ENCODE data around the gene AFAP1L1. TPM values are rescaled to one million over a fixed set of nuclear protein-coding genes. Genes with fewer than 3 reads are reported as not detected.

AFAP1L1 gene
- total RNA-seq, 1 experiment from 2014 or later, result 19.6 TPM

DNA sequence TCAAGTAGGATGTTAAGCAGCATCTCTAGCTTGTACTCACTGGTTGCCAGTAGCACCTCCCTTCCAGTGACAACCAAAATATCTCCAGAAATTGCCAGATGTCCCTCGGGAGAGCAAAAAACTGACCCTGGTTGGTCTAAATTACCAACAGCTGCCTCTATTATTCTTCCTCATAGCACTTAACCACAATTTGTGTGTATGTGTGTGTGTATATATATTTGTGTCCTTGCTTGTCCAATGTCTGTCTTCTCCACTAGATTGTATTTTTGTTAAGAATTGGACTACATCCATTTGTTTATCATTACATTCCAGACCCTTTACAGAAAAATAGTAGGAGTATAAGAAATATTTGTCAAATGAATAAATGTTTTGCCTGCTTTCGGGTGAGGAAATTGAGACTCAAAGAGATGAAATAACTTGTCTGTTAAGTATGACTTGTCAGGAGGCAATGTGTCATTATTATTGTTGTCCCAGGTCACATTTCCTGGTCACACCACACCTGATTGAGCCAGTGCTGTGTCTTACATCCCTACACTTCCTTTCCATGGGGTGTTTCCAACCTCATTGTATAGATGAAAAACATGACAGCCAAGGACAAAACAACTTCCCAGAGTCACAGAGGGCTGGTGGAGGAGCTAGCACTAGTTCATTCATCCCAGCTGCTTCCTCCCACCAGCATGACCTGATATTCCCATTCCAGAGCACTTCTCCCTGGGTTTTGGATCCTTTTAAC is 62.2 kb downstream of the AFAP1L1 start:
- Histone ChIP-seq H3K36me3 (ENCODE audit: low read depth, low read length) (no peaks in the 10 kb centered on the region), H3K9ac (ENCODE audit: low read length) (no peak overlapping the region), H2AFZ (ENCODE audit: low read length) (no peak overlapping the region), H3K9me2 (replicated peaks; ENCODE audit: low read length) (no peaks in the 10 kb centered on the region), H3F3A (ENCODE audit: low read length, unreplicated experiment) (no peaks in the 10 kb centered on the region), H3K27me3 (ENCODE audit: low read length) (no peaks in the 10 kb centered on the region), H3K79me2 (ENCODE audit: low read length) (no peaks in the 10 kb centered on the region), H3K4me3 (ENCODE audit: low read length) (no peak overlapping the region), H3K27ac (ENCODE audit: low read length) (no peak overlapping the region), H3K4me2 (ENCODE audit: low read length) (no peak overlapping the region), H4K20me1 (ENCODE audit: low read length) (no peaks in the 10 kb centered on the region), H3K4me1 (ENCODE audit: insufficient read depth, low read length) (peaks cover 11% of the 10 kb centered on the region), H3K9me3 (ENCODE audit: low read length) (no peaks in the 10 kb centered on the region)
- no TSS peak for BruUV-seq (replicated peaks)
- POLR2A ChIA-PET (ENCODE audit: unreplicated experiment), result no interaction called here
- peak; percentile 27 for DNase-seq
- CTCF ChIA-PET, result no interaction called here
- no peak for ATAC-seq
- intact Hi-C loops (cut with micrococcal nuclease), result no loop called here
- TF ChIP-seq EZH2phosphoT487 (IDR thresholded peaks at IDR 0.05; ENCODE audit: borderline replicate concordance, low read length), result no peak
- TF ChIP-seq CTCF (conservative IDR thresholded peaks at IDR 0.05; ENCODE audit: low read depth, low read length), result no peak
- TF ChIP-seq EZH2 (IDR thresholded peaks at IDR 0.05; ENCODE audit: low read length, unreplicated experiment), result no peak

DNA sequence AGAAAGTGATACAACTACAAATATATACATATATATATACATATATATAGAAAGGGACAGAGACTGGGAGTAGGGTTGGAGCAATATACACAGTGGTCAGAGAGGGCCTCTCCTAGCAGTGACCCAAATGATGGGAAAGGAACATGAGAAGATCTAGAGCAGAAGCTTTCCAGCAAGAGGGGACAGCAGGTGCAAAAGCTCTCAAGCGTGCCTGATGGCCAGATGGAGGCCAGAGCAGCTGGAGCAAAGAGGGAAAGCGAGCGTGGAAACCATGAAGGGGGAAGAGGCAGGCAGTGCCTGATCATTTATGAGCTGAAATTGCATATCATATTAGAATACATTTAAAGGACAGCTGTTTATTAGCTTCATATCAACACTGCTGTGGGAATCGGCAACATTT is 66.1 kb downstream of the AFAP1L1 start:
- H3K9ac ChIP-seq (ENCODE audit: low read length), result no peak overlapping the region
- ATAC-seq, result no peak
- CTCF ChIA-PET, result no interaction called here

More for the DNA sequence above, 66.1 kb downstream of the AFAP1L1 start:
- TF ChIP-seq EZH2 (IDR thresholded peaks at IDR 0.05; ENCODE audit: low read length, unreplicated experiment) (no peak), EZH2phosphoT487 (IDR thresholded peaks at IDR 0.05; ENCODE audit: borderline replicate concordance, low read length) (no peak), CTCF (conservative IDR thresholded peaks at IDR 0.05; ENCODE audit: low read depth, low read length) (no peak)
- BruUV-seq (replicated peaks), result no TSS peak
- H3K27ac ChIP-seq (ENCODE audit: low read length), result no peak overlapping the region
- POLR2A ChIA-PET (ENCODE audit: unreplicated experiment), result no interaction called here
- peaks cover 11% of the 10 kb centered on the region for H3K4me1 ChIP-seq (ENCODE audit: insufficient read depth, low read length)
- H3K9me3 ChIP-seq (ENCODE audit: low read length), result no peaks in the 10 kb centered on the region
- DNase-seq, result no peak
- no peak overlapping the region for H3K4me3 ChIP-seq (ENCODE audit: low read length)
- H3K79me2 ChIP-seq (ENCODE audit: low read length), result no peaks in the 10 kb centered on the region
- no peaks in the 10 kb centered on the region for H3K9me2 ChIP-seq (replicated peaks; ENCODE audit: low read length)
- H4K20me1 ChIP-seq (ENCODE audit: low read length), result no peaks in the 10 kb centered on the region
- H3K4me2 ChIP-seq (ENCODE audit: low read length), result no peak overlapping the region
- no peaks in the 10 kb centered on the region for H3F3A ChIP-seq (ENCODE audit: low read length, unreplicated experiment)
- H3K36me3 ChIP-seq (ENCODE audit: low read depth, low read length), result no peaks in the 10 kb centered on the region
- H3K27me3 ChIP-seq (ENCODE audit: low read length), result no peaks in the 10 kb centered on the region
- intact Hi-C loops (cut with micrococcal nuclease), result no loop called here
- H2AFZ ChIP-seq (ENCODE audit: low read length), result no peak overlapping the region
